Measurements from ENCODE around the gene ALPG. TPM values are rescaled to one million over a fixed set of nuclear protein-coding genes. Genes with fewer than 3 reads are reported as not detected.
"Not testable (repeated sequence)": the region's sequence is repeated elsewhere in the genome, so short reads cannot be mapped to it uniquely, and the experiment has no call there.

The ALPG gene
- total RNA-seq, 1 donor from 2014 or later = 2.4 TPM

DNA sequence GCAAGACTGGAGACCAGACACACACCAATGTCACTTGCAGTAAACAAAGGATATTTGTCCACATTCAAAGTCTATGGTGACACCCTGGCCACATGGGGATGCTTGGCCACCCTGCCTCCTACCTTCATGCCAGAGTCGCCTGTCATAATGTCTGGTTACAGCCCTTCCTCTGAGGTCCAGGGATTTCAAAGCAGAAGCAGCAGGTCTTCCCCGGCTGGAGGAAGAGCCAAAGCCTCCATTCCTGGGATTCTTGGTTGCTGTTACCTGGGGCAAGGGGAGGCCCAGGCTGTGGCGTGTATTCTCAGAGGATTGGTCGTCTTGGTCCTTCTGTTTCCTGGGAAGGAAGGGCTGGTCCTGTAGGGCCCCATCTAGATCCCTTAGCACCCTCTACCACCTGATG, 30.4 kb upstream of the ALPG start:
- no peak overlapping the region for H3K4me3 Mint-ChIP-seq (ENCODE audit: unreplicated experiment)
- TF ChIP-seq, protein P1, sequence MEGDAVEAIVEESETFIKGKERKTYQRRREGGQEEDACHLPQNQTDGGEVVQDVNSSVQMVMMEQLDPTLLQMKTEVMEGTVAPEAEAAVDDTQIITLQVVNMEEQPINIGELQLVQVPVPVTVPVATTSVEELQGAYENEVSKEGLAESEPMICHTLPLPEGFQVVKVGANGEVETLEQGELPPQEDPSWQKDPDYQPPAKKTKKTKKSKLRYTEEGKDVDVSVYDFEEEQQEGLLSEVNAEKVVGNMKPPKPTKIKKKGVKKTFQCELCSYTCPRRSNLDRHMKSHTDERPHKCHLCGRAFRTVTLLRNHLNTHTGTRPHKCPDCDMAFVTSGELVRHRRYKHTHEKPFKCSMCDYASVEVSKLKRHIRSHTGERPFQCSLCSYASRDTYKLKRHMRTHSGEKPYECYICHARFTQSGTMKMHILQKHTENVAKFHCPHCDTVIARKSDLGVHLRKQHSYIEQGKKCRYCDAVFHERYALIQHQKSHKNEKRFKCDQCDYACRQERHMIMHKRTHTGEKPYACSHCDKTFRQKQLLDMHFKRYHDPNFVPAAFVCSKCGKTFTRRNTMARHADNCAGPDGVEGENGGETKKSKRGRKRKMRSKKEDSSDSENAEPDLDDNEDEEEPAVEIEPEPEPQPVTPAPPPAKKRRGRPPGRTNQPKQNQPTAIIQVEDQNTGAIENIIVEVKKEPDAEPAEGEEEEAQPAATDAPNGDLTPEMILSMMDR (IDR thresholded peaks at IDR 0.05; ENCODE audit: partially characterized antibody, unreplicated experiment) = no peak
- no peak overlapping the region for H3K27ac Mint-ChIP-seq (ENCODE audit: unreplicated experiment)
- H3K9me3 Mint-ChIP-seq (ENCODE audit: unreplicated experiment) = peaks cover 3% of the 10 kb centered on the region
- H3K27me3 Mint-ChIP-seq (ENCODE audit: unreplicated experiment) = no peaks in the 10 kb centered on the region
- no peaks in the 10 kb centered on the region for H3K36me3 Mint-ChIP-seq (ENCODE audit: unreplicated experiment)
- no peaks in the 10 kb centered on the region for H3K4me1 Mint-ChIP-seq (ENCODE audit: low read depth, unreplicated experiment)
- DNase-seq = no peak

DNA sequence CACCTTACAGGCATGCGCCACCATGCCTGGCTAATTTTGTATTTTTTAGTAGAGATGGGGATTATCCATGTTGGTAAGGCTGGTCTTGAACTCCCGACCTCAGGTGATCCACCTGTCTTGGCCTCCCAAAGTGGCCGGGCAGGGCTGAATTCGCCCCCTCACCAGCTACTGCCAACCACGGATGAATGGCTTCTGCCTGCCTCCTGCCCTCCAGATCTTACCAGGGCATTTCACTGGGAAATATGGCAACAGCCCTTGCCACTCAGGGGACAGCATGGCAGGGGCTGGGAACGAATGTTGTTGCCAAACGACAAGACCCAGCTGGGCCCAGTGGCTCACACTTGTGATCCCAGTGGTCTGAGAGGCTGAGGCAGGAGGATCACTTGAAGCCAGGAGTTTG, 29.9 kb upstream of the ALPG start:
- H3K4me1 Mint-ChIP-seq (ENCODE audit: low read depth, unreplicated experiment) = no peaks in the 10 kb centered on the region
- TF ChIP-seq, protein P1 (IDR thresholded peaks at IDR 0.05; ENCODE audit: partially characterized antibody, unreplicated experiment) = no peak
- H3K27me3 Mint-ChIP-seq (ENCODE audit: unreplicated experiment) = no peaks in the 10 kb centered on the region
- DNase-seq = no peak
- no peak overlapping the region for H3K4me3 Mint-ChIP-seq (ENCODE audit: unreplicated experiment)
- H3K27ac Mint-ChIP-seq (ENCODE audit: unreplicated experiment) = no peak overlapping the region
- peaks cover 3% of the 10 kb centered on the region for H3K9me3 Mint-ChIP-seq (ENCODE audit: unreplicated experiment)
- H3K36me3 Mint-ChIP-seq (ENCODE audit: unreplicated experiment) = no peaks in the 10 kb centered on the region

DNA sequence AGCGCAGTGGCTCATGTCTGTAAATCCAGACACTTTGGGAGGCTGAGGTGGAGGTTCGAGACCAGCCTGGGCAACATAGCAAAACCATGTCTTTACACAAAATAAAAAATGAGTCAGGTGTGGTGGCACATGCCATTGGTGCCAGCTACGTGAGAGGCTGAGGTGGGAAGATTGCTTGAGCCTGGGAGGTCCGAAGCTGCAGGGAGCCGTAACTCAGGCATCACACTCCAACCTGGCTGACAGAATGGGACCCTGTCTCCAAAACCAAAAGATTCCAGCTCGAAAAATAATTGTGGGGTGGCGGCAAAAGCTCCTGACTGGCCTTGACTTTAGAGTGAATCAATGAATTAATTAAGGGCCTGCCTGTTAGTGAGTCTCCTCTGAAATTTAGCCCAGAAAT, 29.3 kb upstream of the ALPG start:
- Mint-ChIP-seq H3K4me3 (ENCODE audit: unreplicated experiment) (no peak overlapping the region), H3K27ac (ENCODE audit: unreplicated experiment) (no peak overlapping the region), H3K9me3 (ENCODE audit: unreplicated experiment) (peaks cover 3% of the 10 kb centered on the region), H3K4me1 (ENCODE audit: low read depth, unreplicated experiment) (no peaks in the 10 kb centered on the region), H3K27me3 (ENCODE audit: unreplicated experiment) (no peaks in the 10 kb centered on the region), H3K36me3 (ENCODE audit: unreplicated experiment) (no peaks in the 10 kb centered on the region)
- TF ChIP-seq, protein P1 (IDR thresholded peaks at IDR 0.05; ENCODE audit: partially characterized antibody, unreplicated experiment) = no peak
- DNase-seq = no peak

DNA sequence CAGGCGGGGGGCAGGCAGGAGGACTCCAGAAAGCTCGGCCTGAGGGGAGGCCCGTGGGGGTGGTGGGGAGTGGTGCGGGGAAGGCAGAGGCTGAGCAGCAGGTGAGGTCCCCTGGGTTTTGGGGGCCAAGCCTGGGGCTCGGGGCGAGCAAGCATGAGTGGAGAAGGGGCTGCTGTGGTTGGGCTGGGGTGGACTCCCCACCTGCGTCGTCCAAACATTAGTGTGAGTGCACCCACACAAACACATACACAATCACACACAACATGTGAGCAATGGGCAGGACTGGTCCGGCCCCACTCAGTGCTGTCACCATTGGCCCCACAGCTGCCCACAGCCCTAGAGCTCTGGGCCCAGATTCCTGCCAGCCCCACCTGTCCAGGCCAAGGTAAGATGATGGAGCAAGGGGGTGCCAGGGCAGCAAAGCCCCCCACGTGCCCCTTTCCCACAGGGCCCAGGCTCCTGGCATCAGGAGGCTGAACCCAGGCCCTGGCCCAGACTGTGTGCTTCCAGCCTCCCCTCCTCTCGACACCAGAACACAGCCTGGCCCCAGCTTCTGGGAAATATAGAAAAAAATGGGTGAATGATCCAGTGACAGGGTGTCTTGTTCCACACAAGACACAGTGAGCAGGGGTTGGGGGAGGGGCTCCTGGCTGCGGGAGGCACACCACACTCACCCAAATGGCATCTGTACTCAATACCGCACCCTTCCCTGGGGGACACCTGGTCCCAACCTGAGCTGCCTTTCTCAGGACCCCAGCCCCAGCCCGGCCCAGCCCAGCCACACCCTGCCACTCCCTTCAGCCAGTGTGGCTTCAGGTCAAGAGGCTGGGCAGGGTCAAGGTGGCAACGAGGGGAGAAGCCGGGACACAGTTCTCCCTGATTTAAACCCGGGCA, 28.6 kb upstream of the ALPG start:
- H3K4me1 Mint-ChIP-seq (ENCODE audit: low read depth, unreplicated experiment) = no peaks in the 10 kb centered on the region
- H3K27ac Mint-ChIP-seq (ENCODE audit: unreplicated experiment) = no peak overlapping the region
- H3K4me3 Mint-ChIP-seq (ENCODE audit: unreplicated experiment) = no peak overlapping the region
- H3K36me3 Mint-ChIP-seq (ENCODE audit: unreplicated experiment) = no peaks in the 10 kb centered on the region
- no peak for DNase-seq
- H3K27me3 Mint-ChIP-seq (ENCODE audit: unreplicated experiment) = peaks cover 2% of the 10 kb centered on the region
- H3K9me3 Mint-ChIP-seq (ENCODE audit: unreplicated experiment) = peaks cover 3% of the 10 kb centered on the region
- TF ChIP-seq, protein P1 (IDR thresholded peaks at IDR 0.05; ENCODE audit: partially characterized antibody, unreplicated experiment) = no peak

DNA sequence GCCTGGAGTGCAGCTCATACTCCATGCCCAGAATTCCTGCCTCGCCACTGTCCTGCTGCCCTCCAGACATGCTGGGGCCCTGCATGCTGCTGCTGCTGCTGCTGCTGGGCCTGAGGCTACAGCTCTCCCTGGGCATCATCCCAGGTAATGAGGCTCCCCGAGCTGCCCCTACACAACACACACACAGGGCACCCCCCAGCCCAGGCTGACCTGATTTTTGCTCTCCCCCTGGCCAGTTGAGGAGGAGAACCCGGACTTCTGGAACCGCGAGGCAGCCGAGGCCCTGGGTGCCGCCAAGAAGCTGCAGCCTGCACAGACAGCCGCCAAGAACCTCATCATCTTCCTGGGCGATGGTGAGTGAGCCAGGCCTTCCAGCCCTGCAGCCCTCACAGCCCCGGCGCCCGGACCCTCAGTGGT, 27.9 kb upstream of the ALPG start, which contains the start of gene ALPP:
Gene ALPP, plus strand, starts transcription at position 17 of the 417 bp plus-strand sequence. Its CDS starts 52 bp downstream, at position 69.
- H3K27ac Mint-ChIP-seq (ENCODE audit: unreplicated experiment); H3K4me3 Mint-ChIP-seq (ENCODE audit: unreplicated experiment); H3K9me3 Mint-ChIP-seq (ENCODE audit: unreplicated experiment); H3K36me3 Mint-ChIP-seq (ENCODE audit: unreplicated experiment); H3K27me3 Mint-ChIP-seq (ENCODE audit: unreplicated experiment); H3K4me1 Mint-ChIP-seq (ENCODE audit: low read depth, unreplicated experiment); DNase-seq: not testable (repeated sequence)

DNA sequence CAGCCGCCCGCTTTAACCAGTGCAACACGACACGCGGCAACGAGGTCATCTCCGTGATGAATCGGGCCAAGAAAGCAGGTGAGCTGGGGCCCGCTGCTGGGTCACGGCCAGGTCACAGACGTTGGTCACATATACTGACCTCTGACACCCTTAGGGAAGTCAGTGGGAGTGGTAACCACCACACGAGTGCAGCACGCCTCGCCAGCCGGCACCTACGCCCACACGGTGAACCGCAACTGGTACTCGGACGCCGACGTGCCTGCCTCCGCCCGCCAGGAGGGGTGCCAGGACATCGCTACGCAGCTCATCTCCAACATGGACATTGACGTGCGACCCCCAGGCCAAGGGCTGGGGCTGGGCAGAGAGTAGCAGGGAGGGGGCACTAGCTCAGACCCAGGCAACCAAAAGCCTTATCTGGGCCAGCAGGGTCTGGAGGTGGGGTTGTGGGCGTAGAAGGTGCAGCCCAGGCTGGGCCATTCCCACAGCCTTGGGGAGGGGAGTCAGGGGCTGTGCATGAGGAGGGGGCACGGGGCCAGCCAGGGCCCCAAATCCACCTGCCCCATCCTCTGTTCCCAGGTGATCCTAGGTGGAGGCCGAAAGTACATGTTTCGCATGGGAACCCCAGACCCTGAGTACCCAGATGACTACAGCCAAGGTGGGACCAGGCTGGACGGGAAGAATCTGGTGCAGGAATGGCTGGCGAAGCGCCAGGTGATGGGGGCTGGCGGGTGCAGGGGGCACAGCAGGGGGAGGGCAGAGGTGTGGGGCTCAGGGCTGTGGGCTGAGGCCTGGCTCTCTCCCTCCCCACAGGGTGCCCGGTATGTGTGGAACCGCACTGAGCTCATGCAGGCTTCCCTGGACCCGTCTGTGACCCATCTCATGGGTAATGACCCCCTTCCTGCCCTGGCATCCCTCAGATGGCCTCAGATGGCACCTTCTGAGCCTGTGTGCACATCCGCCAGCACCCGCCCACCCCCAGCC, 26.7 kb upstream of the ALPG start:
- not testable (repeated sequence) for H3K27ac Mint-ChIP-seq (ENCODE audit: unreplicated experiment); DNase-seq; H3K36me3 Mint-ChIP-seq (ENCODE audit: unreplicated experiment); H3K4me1 Mint-ChIP-seq (ENCODE audit: low read depth, unreplicated experiment); H3K4me3 Mint-ChIP-seq (ENCODE audit: unreplicated experiment); H3K9me3 Mint-ChIP-seq (ENCODE audit: unreplicated experiment); H3K27me3 Mint-ChIP-seq (ENCODE audit: unreplicated experiment)

DNA sequence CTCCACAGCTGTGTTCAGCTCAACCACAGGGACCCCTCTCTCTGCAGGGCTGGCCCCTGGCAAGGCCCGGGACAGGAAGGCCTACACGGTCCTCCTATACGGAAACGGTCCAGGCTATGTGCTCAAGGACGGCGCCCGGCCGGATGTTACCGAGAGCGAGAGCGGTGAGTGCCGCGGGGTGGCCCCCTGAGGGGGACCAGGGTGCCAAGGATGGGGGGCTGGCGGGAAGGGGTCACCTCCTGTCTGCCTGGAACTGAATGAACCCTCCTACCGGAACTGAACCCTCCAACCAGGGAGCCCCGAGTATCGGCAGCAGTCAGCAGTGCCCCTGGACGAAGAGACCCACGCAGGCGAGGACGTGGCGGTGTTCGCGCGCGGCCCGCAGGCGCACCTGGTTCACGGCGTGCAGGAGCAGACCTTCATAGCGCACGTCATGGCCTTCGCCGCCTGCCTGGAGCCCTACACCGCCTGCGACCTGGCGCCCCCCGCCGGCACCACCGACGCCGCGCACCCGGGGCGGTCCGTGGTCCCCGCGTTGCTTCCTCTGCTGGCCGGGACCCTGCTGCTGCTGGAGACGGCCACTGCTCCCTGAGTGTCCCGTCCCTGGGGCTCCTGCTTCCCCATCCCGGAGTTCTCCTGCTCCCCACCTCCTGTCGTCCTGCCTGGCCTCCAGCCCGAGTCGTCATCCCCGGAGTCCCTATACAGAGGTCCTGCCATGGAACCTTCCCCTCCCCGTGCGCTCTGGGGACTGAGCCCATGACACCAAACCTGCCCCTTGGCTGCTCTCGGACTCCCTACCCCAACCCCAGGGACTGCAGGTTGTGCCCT, 25.2 kb upstream of the ALPG start:
- H3K27me3 Mint-ChIP-seq (ENCODE audit: unreplicated experiment) = peaks cover 18% of the 10 kb centered on the region
- not testable (repeated sequence) for H3K9me3 Mint-ChIP-seq (ENCODE audit: unreplicated experiment); H3K4me3 Mint-ChIP-seq (ENCODE audit: unreplicated experiment); H3K36me3 Mint-ChIP-seq (ENCODE audit: unreplicated experiment); DNase-seq; H3K27ac Mint-ChIP-seq (ENCODE audit: unreplicated experiment); H3K4me1 Mint-ChIP-seq (ENCODE audit: low read depth, unreplicated experiment)

Data from glutamatergic neuron (in vitro differentiated cells).